Measurements from ENCODE around the gene UTY.

UTY gene

DNA sequence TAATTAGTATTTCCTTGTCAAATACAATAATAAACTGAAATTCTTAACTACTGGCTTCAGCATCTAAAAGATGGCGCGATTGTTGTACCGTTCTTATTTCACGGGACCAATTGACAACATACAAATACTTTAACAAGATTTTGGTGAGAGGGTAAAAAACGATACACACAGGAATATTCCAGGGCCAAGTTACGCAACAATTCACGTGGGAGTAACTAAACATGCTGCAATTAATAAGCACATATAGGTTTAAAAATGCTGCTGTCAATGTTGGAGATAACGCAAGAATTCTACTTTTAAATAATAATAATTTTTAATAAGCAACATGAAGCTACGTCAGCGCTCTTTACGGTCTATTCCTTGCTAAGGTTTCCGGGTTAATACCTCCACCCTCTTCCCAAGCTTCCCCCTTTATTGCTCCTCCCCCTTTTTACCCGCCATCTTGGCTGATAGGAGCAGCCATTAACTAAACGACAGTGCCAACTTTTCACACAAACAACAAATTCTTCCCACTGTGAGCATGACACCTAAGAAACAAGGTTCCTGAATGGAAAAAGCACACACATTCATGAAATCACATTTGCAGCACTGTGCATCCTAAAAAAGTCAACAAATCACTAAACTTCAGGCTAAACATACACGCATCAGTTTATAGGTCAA lies 1.6 kb downstream of the UTY start:
- DNase-seq (ENCODE audit: low read depth, low spot score), result no peak
- Histone ChIP-seq H3K9ac (ENCODE audit: insufficient read length, low read depth) (no peak overlapping the region), H3K36me3 (ENCODE audit: insufficient read depth, insufficient read length, low read length) (no peaks in the 10 kb centered on the region), H3K4me1 (ENCODE audit: insufficient read depth, insufficient read length) (no peaks in the 10 kb centered on the region), H3K27me3 (ENCODE audit: insufficient read depth, insufficient read length) (no peaks in the 10 kb centered on the region), H3K4me3 (ENCODE audit: insufficient read length, low read depth) (no peak overlapping the region), H3K9me3 (ENCODE audit: insufficient read depth, low read length) (no peaks in the 10 kb centered on the region)
- TF ChIP-seq ZNF274 (IDR thresholded peaks at IDR 0.05; ENCODE audit: low read depth, low read length) (no peak), YY1 (IDR thresholded peaks at IDR 0.05; ENCODE audit: insufficient read depth, insufficient read length) (no peak), SUZ12 (IDR thresholded peaks at IDR 0.05; ENCODE audit: extremely low read depth, insufficient read depth, insufficient read length) (no peak)

DNA sequence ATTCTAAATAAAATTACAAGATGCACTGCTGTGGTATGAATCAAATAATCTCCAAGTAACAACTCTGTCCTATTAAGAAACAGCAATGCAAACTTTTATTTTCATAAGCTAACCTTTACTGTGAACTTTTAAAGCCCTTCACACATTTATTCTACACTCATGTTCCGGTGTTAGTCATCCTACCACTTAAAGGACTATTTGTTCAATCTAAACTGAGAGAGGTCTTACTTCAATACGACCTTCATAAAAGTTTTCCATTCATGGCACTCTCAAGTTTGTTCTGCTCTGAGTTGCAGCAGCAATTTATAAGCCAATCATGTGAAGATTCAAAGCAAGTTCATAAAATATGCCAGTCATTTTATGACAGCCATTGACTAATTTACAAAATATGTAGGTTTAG lies 4.8 kb downstream of the UTY start:
- no peak for DNase-seq (ENCODE audit: low read depth, low spot score)
- no peaks in the 10 kb centered on the region for H3K9me3 ChIP-seq (ENCODE audit: insufficient read depth, low read length)
- no peaks in the 10 kb centered on the region for H3K36me3 ChIP-seq (ENCODE audit: insufficient read depth, insufficient read length, low read length)
- H3K4me1 ChIP-seq (ENCODE audit: insufficient read depth, insufficient read length), result no peaks in the 10 kb centered on the region
- TF ChIP-seq YY1 (IDR thresholded peaks at IDR 0.05; ENCODE audit: insufficient read depth, insufficient read length), result no peak
- H3K4me3 ChIP-seq (ENCODE audit: insufficient read length, low read depth), result no peak overlapping the region
- H3K9ac ChIP-seq (ENCODE audit: insufficient read length, low read depth), result no peak overlapping the region
- H3K27me3 ChIP-seq (ENCODE audit: insufficient read depth, insufficient read length), result no peaks in the 10 kb centered on the region

DNA sequence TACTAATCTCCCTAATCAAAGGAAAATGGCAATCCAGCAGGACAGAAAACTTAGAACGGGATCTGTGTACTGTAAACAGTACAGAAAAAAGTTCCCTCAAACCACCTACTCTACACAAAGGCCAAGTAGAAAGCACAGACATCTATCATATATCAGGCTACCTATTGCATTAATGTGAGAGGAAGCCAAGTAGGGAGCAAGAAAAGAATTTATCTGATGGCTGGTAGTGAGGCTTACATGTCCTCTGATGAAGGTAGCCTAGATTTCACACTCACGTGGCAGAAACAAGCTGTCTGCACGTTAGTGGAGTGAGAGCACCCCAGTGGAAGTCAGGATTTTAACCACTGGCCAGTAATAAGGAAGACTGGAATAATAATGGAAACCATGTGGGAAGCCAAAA lies 28.3 kb downstream of the UTY start:
- no peak for TF ChIP-seq YY1 (IDR thresholded peaks at IDR 0.05; ENCODE audit: insufficient read depth, insufficient read length)
- TF ChIP-seq SUZ12 (IDR thresholded peaks at IDR 0.05; ENCODE audit: extremely low read depth, insufficient read depth, insufficient read length), result no peak
- no peak for TF ChIP-seq ZNF274 (IDR thresholded peaks at IDR 0.05; ENCODE audit: low read depth, low read length)
- no peaks in the 10 kb centered on the region for H3K36me3 ChIP-seq (ENCODE audit: insufficient read depth, insufficient read length, low read length)
- H3K4me1 ChIP-seq (ENCODE audit: insufficient read depth, insufficient read length), result no peaks in the 10 kb centered on the region
- no peak overlapping the region for H3K9ac ChIP-seq (ENCODE audit: insufficient read length, low read depth)
- no peaks in the 10 kb centered on the region for H3K9me3 ChIP-seq (ENCODE audit: insufficient read depth, low read length)
- no peak for DNase-seq (ENCODE audit: low read depth, low spot score)
- H3K4me3 ChIP-seq (ENCODE audit: insufficient read length, low read depth), result no peak overlapping the region
- no peaks in the 10 kb centered on the region for H3K27me3 ChIP-seq (ENCODE audit: insufficient read depth, insufficient read length)

DNA sequence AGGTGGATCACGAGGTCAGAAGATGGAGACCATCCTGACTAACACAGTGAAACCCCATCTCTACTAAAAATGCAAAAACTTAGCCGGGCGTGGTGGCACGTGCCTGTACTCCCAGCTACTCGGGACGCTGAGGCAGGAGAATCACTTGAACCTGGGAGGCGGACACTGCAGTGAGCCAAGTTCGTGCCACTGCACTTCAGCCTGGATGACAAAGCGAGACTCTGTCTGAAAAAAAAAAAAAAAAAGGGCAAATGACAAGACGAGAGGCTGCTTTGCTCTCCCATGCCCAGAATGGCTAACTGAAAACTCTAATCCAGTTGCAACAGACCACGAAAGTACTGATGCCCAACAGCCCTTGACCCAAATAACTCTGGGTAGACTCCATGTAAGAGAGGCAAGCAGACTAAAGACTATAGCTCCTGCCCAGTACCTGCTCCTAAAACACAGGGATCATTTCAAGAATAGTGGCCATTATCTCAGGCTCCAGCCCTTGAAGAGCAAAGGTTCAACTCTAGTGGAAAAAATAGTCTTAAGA lies 29.2 kb downstream of the UTY start:
- H3K27me3 ChIP-seq (ENCODE audit: insufficient read depth, insufficient read length), result no peaks in the 10 kb centered on the region
- no peak overlapping the region for H3K4me3 ChIP-seq (ENCODE audit: insufficient read length, low read depth)
- DNase-seq (ENCODE audit: low read depth, low spot score), result no peak
- no peak for TF ChIP-seq YY1 (IDR thresholded peaks at IDR 0.05; ENCODE audit: insufficient read depth, insufficient read length)
- no peak for TF ChIP-seq SUZ12 (IDR thresholded peaks at IDR 0.05; ENCODE audit: extremely low read depth, insufficient read depth, insufficient read length)
- TF ChIP-seq ZNF274 (IDR thresholded peaks at IDR 0.05; ENCODE audit: low read depth, low read length), result no peak
- no peaks in the 10 kb centered on the region for H3K9me3 ChIP-seq (ENCODE audit: insufficient read depth, low read length)
- H3K36me3 ChIP-seq (ENCODE audit: insufficient read depth, insufficient read length, low read length), result no peaks in the 10 kb centered on the region
- no peaks in the 10 kb centered on the region for H3K4me1 ChIP-seq (ENCODE audit: insufficient read depth, insufficient read length)
- no peak overlapping the region for H3K9ac ChIP-seq (ENCODE audit: insufficient read length, low read depth)

DNA sequence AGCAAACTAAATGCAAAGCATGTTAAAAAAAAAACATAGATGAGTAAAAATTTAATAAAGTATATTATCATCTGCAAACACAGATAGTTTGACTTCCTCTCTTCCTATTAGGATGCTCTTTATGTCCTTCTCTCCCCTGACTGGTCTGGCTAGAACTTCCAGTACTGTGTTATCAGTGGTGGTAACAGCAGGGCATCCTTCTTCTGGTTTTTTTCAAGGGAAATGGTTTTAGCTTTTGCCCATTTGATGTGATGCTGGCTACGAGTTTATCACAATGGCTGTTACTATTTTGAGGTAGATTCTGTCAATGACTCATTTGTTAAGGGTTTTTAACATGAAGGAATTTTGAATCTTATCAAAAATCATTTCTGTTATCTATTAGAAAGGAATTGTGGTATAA lies 34.3 kb downstream of the UTY start:
- TF ChIP-seq SUZ12 (IDR thresholded peaks at IDR 0.05; ENCODE audit: extremely low read depth, insufficient read depth, insufficient read length) (no peak), ZNF274 (IDR thresholded peaks at IDR 0.05; ENCODE audit: low read depth, low read length) (no peak), YY1 (IDR thresholded peaks at IDR 0.05; ENCODE audit: insufficient read depth, insufficient read length) (no peak)
- no peaks in the 10 kb centered on the region for H3K9me3 ChIP-seq (ENCODE audit: insufficient read depth, low read length)
- H3K4me3 ChIP-seq (ENCODE audit: insufficient read length, low read depth), result no peak overlapping the region
- no peaks in the 10 kb centered on the region for H3K4me1 ChIP-seq (ENCODE audit: insufficient read depth, insufficient read length)
- no peak for DNase-seq (ENCODE audit: low read depth, low spot score)
- no peaks in the 10 kb centered on the region for H3K27me3 ChIP-seq (ENCODE audit: insufficient read depth, insufficient read length)
- no peak overlapping the region for H3K9ac ChIP-seq (ENCODE audit: insufficient read length, low read depth)
- no peaks in the 10 kb centered on the region for H3K36me3 ChIP-seq (ENCODE audit: insufficient read depth, insufficient read length, low read length)

DNA sequence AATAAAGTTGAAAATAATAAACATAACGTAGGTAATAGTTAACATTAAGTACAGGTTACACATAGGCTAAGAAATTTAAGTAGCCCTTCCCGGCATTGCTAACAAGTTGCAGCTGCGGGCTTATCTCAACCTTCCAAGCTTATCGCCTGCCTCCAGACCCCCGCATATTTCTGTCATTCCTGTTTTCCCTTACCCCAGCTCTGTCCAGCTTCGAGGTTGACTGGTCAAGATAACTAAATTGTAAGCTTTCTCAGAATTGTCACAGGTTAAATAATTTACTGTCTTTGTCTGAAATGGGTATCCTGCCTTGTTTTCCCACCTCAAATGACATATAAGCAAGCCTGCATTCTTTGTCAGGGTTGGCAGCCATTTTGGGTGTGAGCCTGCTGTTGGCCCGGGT lies 36.7 kb downstream of the UTY start:
- DNase-seq (ENCODE audit: low read depth, low spot score), result no peak
- H3K9ac ChIP-seq (ENCODE audit: insufficient read length, low read depth), result no peak overlapping the region
- H3K4me3 ChIP-seq (ENCODE audit: insufficient read length, low read depth), result no peak overlapping the region
- no peaks in the 10 kb centered on the region for H3K9me3 ChIP-seq (ENCODE audit: insufficient read depth, low read length)
- TF ChIP-seq YY1 (IDR thresholded peaks at IDR 0.05; ENCODE audit: insufficient read depth, insufficient read length), result no peak
- no peak for TF ChIP-seq ZNF274 (IDR thresholded peaks at IDR 0.05; ENCODE audit: low read depth, low read length)
- TF ChIP-seq SUZ12 (IDR thresholded peaks at IDR 0.05; ENCODE audit: extremely low read depth, insufficient read depth, insufficient read length), result no peak
- no peaks in the 10 kb centered on the region for H3K4me1 ChIP-seq (ENCODE audit: insufficient read depth, insufficient read length)
- no peaks in the 10 kb centered on the region for H3K27me3 ChIP-seq (ENCODE audit: insufficient read depth, insufficient read length)
- H3K36me3 ChIP-seq (ENCODE audit: insufficient read depth, insufficient read length, low read length), result no peaks in the 10 kb centered on the region

DNA sequence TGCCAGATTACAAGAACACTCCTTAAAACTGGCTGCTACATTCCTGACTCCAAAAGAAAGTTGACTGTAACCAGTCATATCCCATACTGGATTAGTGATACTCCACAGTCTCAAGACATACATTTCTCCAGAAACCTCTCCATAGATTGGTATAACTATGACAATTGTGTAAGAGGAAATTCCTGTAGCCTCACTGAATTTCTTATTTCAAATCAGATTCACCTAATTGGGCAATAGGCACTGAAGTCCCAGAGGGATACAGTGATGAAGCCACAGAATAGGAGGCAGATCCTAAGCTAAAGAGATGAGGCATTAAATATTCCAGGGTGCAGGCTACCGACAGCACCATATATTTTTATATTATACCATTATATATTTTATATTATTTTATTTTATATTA lies 39.0 kb downstream of the UTY start:
- DNase-seq (ENCODE audit: low read depth, low spot score), result no peak
- no peaks in the 10 kb centered on the region for H3K9me3 ChIP-seq (ENCODE audit: insufficient read depth, low read length)
- H3K27me3 ChIP-seq (ENCODE audit: insufficient read depth, insufficient read length), result no peaks in the 10 kb centered on the region
- no peak overlapping the region for H3K4me3 ChIP-seq (ENCODE audit: insufficient read length, low read depth)
- TF ChIP-seq SUZ12 (IDR thresholded peaks at IDR 0.05; ENCODE audit: extremely low read depth, insufficient read depth, insufficient read length) (no peak), YY1 (IDR thresholded peaks at IDR 0.05; ENCODE audit: insufficient read depth, insufficient read length) (no peak), ZNF274 (IDR thresholded peaks at IDR 0.05; ENCODE audit: low read depth, low read length) (no peak)
- no peak overlapping the region for H3K9ac ChIP-seq (ENCODE audit: insufficient read length, low read depth)
- no peaks in the 10 kb centered on the region for H3K36me3 ChIP-seq (ENCODE audit: insufficient read depth, insufficient read length, low read length)
- no peaks in the 10 kb centered on the region for H3K4me1 ChIP-seq (ENCODE audit: insufficient read depth, insufficient read length)
